Calu3 (cell line): ENCODE measurements around the gene ZFP36L2. TPM values are rescaled to one million over a fixed set of nuclear protein-coding genes. Genes with fewer than 3 reads are reported as not detected.

ENCODE experiments used
- BruUV-seq: library from RNA; stranded (reverse); fragments of 400-500 nt; replicated peaks from 2 replicates; lab custom pipeline; 2021; lab: Mats Ljungman, UMichigan
- CTCF ChIA-PET: fragments of 300-600 bp; sonication (Branson Sonifier 250); formaldehyde crosslinking; loops from one replicate; lab custom pipeline; 2022; ENCODE audit warnings: antibody characterized with exemption; lab: Charles Lee
- DNase-seq: peaks from one replicate; pipeline ENCODE4 v3.0.0; 2022
- H3K27ac Mint-ChIP-seq: one replicate; pipeline ENCODE4 v1.8.0; 2022; ENCODE audit warnings: mixed read lengths; ENCODE audit not compliant: unreplicated experiment
- H3K27me3 Mint-ChIP-seq: one replicate; pipeline ENCODE4 v1.8.0; 2022; ENCODE audit warnings: mixed read lengths; ENCODE audit not compliant: unreplicated experiment
- H3K36me3 Mint-ChIP-seq: one replicate; pipeline ENCODE4 v1.8.0; 2022; ENCODE audit warnings: mild to moderate bottlenecking, moderate library complexity, mixed read lengths; ENCODE audit not compliant: insufficient read depth, unreplicated experiment
- H3K4me1 Mint-ChIP-seq: one replicate; pipeline ENCODE4 v1.8.0; 2022; ENCODE audit warnings: mild to moderate bottlenecking, low read depth, mixed read lengths; ENCODE audit not compliant: unreplicated experiment
- H3K4me3 Mint-ChIP-seq: one replicate; pipeline ENCODE4 v1.8.0; 2022; ENCODE audit warnings: mild to moderate bottlenecking, low read depth, moderate library complexity, mixed read lengths; ENCODE audit not compliant: unreplicated experiment
- H3K9me3 Mint-ChIP-seq: one replicate; pipeline ENCODE4 v1.8.0; 2022; ENCODE audit warnings: low read depth, mixed read lengths; ENCODE audit not compliant: unreplicated experiment
- CTCF ChIP-seq: fragments of 200-600 bp; IDR thresholded peaks from one replicate; pipeline ENCODE4 v1.8.0; 2022; ENCODE audit warnings: antibody characterized with exemption; ENCODE audit not compliant: unreplicated experiment
- intact Hi-C: fragments of 100-400 bp; cut with micrococcal nuclease; formaldehyde crosslinking; loops from one replicate; pipeline ENCODE4 v1.10.0; 2022; ENCODE audit not compliant: unreplicated experiment
- total RNA-seq: library from RNA; stranded (reverse); gene quantifications from 2 replicates; pipeline ENCODE4 v1.2.3, GENCODE V29; 2022

The ZFP36L2 gene
- total RNA-seq, 1 experiment from 2014 or later: 90.7 TPM

- DNase-seq: no peak
- no peak for TF ChIP-seq CTCF
- BruUV-seq: no TSS peak
- no peaks in the 10 kb centered on the region for H3K27me3 Mint-ChIP-seq
- no peak overlapping the region for H3K4me3 Mint-ChIP-seq
- intact Hi-C loops: no loop called here
- peaks cover 23% of the 10 kb centered on the region for H3K36me3 Mint-ChIP-seq
- no peak overlapping the region for H3K27ac Mint-ChIP-seq
- peaks cover 37% of the 10 kb centered on the region for H3K4me1 Mint-ChIP-seq
- H3K9me3 Mint-ChIP-seq: no peaks in the 10 kb centered on the region
- CTCF ChIA-PET: no interaction called here
These were observed 10.6 kb downstream of the ZFP36L2 start for GRCh38 chr2:43215673-43216255.

- peaks cover 28% of the 10 kb centered on the region for H3K4me1 Mint-ChIP-seq
- DNase-seq: no peak
- no peak for TF ChIP-seq CTCF
- no peak overlapping the region for H3K4me3 Mint-ChIP-seq
- H3K9me3 Mint-ChIP-seq: no peaks in the 10 kb centered on the region
- no peaks in the 10 kb centered on the region for H3K27me3 Mint-ChIP-seq
- intact Hi-C loops: no loop called here
- H3K27ac Mint-ChIP-seq: no peak overlapping the region
- no TSS peak for BruUV-seq
- CTCF ChIA-PET: no interaction called here
- peaks cover 8% of the 10 kb centered on the region for H3K36me3 Mint-ChIP-seq
These were observed 12.2 kb downstream of the ZFP36L2 start for GRCh38 chr2:43214253-43214652.

GRCh38 chr2:43212931-43213330, 13.5 kb downstream of the ZFP36L2 start:
- intact Hi-C loops: no loop called here
- CTCF ChIA-PET: no interaction called here
- Mint-ChIP-seq H3K4me1 (peaks cover 21% of the 10 kb centered on the region), H3K4me3 (no peak overlapping the region), H3K27me3 (no peaks in the 10 kb centered on the region), H3K27ac (peak overlapping the region; percentile 6), H3K9me3 (no peaks in the 10 kb centered on the region), H3K36me3 (no peaks in the 10 kb centered on the region)
- no peak for TF ChIP-seq CTCF
- DNase-seq: no peak
- no TSS peak for BruUV-seq

- no peak for DNase-seq
- peaks cover 28% of the 10 kb centered on the region for H3K4me1 Mint-ChIP-seq
- H3K4me3 Mint-ChIP-seq: no peak overlapping the region
- BruUV-seq: no TSS peak
- CTCF ChIA-PET: interaction anchor here (0.7 kb wide), 1 partner anchor 26 kb away, joined by 4 read pairs; no protein-coding TSS in a partner anchor
- no peaks in the 10 kb centered on the region for H3K9me3 Mint-ChIP-seq
- intact Hi-C loops: no loop called here
- H3K36me3 Mint-ChIP-seq: no peaks in the 10 kb centered on the region
- TF ChIP-seq CTCF: no peak
- peak overlapping the region; percentile 6 for H3K27ac Mint-ChIP-seq
- no peaks in the 10 kb centered on the region for H3K27me3 Mint-ChIP-seq
These were observed 14.1 kb downstream of the ZFP36L2 start for GRCh38 chr2:43212216-43212835.
